Mucosa of rectum (tissue), 2 donors: ENCODE data around the gene JPH3.

Experiments used
- H3K27ac ChIP-seq, 2 donors: one replicate each; pipeline ENCODE4 v1.7.0; 2013; ENCODE audit warnings: inconsistent platforms in 2 of 2, low read depth in 2 of 2, low read length in 2 of 2
- H3K27me3 ChIP-seq, 2 donors: one replicate each; pipeline ENCODE4 v1.7.0; 2013; ENCODE audit warnings: low read length in 2 of 2; ENCODE audit not compliant: control insufficient read depth in 2 of 2, insufficient read depth in 2 of 2
- H3K36me3 ChIP-seq, 2 donors: one replicate each; pipeline ENCODE4 v1.7.0; 2013; ENCODE audit warnings: low read length in 2 of 2; ENCODE audit not compliant: control insufficient read depth in 2 of 2, insufficient read depth in 2 of 2
- H3K4me1 ChIP-seq, 2 donors: one replicate each; pipeline ENCODE4 v1.7.0; 2013; ENCODE audit warnings: low read length in 2 of 2, mild to moderate bottlenecking in 1 of 2; ENCODE audit not compliant: control insufficient read depth in 2 of 2, insufficient read depth in 2 of 2
- H3K4me3 ChIP-seq, 2 donors: one replicate each; pipeline ENCODE4 v1.7.0; 2013; ENCODE audit warnings: low read length in 2 of 2
- H3K9ac ChIP-seq, 2 donors: one replicate each; pipeline ENCODE4 v1.7.0; 2013; ENCODE audit warnings: low read length in 2 of 2, low read depth in 1 of 2, mild to moderate bottlenecking in 1 of 2
- H3K9me3 ChIP-seq, 2 donors: one replicate each; pipeline ENCODE4 v1.7.0; 2013; ENCODE audit warnings: low read length in 2 of 2; ENCODE audit not compliant: control insufficient read depth in 2 of 2
- donor health status: healthy.
- donor health status: Normal muscosa, but diverticular disease.

The JPH3 gene

GRCh38 chr16:87602001-87602775 is at the start of gene JPH3:
JPH3 (plus strand) TSS chr16:87602508; CDS start chr16:87603147, 639 bp downstream.
- Histone ChIP-seq H3K27ac (no peak within 1 kb of the TSS), H3K36me3 (no peaks in the 10 kb centered on the region), H3K4me1 (no peaks in the 10 kb centered on the region), H3K9ac (no peak within 1 kb of the TSS), H3K4me3 (no peak within 1 kb of the TSS), H3K27me3 (peaks cover 37 to 47% of the 10 kb centered on the region in 2 donors), H3K9me3 (no peaks in the 10 kb centered on the region)

GRCh38 chr16:87552772-87553573 is 49.3 kb upstream of the JPH3 start:
- H3K27me3 ChIP-seq: peaks cover 0 to 4% of the 10 kb centered on the region in 2 donors
- H3K36me3 ChIP-seq: no peaks in the 10 kb centered on the region
- no peaks in the 10 kb centered on the region for H3K9me3 ChIP-seq
- H3K9ac ChIP-seq: no peak overlapping the region
- no peak overlapping the region for H3K4me3 ChIP-seq
- H3K4me1 ChIP-seq: peaks cover 0 to 3% of the 10 kb centered on the region in 2 donors
- no peak overlapping the region for H3K27ac ChIP-seq

- Histone ChIP-seq H3K27me3 (no peaks in the 10 kb centered on the region), H3K36me3 (no peaks in the 10 kb centered on the region), H3K9ac (no peak overlapping the region), H3K9me3 (no peaks in the 10 kb centered on the region), H3K27ac (no peak overlapping the region), H3K4me3 (no peak overlapping the region), H3K4me1 (peaks cover 0 to 3% of the 10 kb centered on the region in 2 donors)
Observed at GRCh38 chr16:87554754-87555427, 47.4 kb upstream of the JPH3 start.

- Histone ChIP-seq H3K36me3 (no peaks in the 10 kb centered on the region), H3K27me3 (no peaks in the 10 kb centered on the region), H3K9me3 (no peaks in the 10 kb centered on the region), H3K4me1 (no peaks in the 10 kb centered on the region), H3K9ac (no peak overlapping the region), H3K4me3 (no peak overlapping the region), H3K27ac (no peak overlapping the region)
Observed at GRCh38 chr16:87555647-87556046, 46.7 kb upstream of the JPH3 start.

- no peak overlapping the region for H3K4me3 ChIP-seq
- H3K27ac ChIP-seq: peak overlapping the region; percentile 54 to 65
- H3K27me3 ChIP-seq: no peaks in the 10 kb centered on the region
- no peak overlapping the region for H3K9ac ChIP-seq
- no peaks in the 10 kb centered on the region for H3K9me3 ChIP-seq
- no peaks in the 10 kb centered on the region for H3K36me3 ChIP-seq
- H3K4me1 ChIP-seq: no peaks in the 10 kb centered on the region
Observed at GRCh38 chr16:87556941-87557459, 45.3 kb upstream of the JPH3 start.

GRCh38 chr16:87558682-87559081 is 43.6 kb upstream of the JPH3 start:
- Histone ChIP-seq H3K36me3 (no peaks in the 10 kb centered on the region), H3K4me1 (no peaks in the 10 kb centered on the region), H3K27me3 (no peaks in the 10 kb centered on the region), H3K9ac (no peak overlapping the region), H3K9me3 (no peaks in the 10 kb centered on the region), H3K27ac (no peak overlapping the region), H3K4me3 (no peak overlapping the region)

- H3K4me1 ChIP-seq: no peaks in the 10 kb centered on the region
- no peak overlapping the region for H3K9ac ChIP-seq
Observed at GRCh38 chr16:87559945-87560344, 42.4 kb upstream of the JPH3 start.

GRCh38 chr16:87560428-87561199 is 41.7 kb upstream of the JPH3 start:
- Histone ChIP-seq H3K4me1 (no peaks in the 10 kb centered on the region), H3K27me3 (no peaks in the 10 kb centered on the region), H3K9ac (no peak overlapping the region), H3K36me3 (no peaks in the 10 kb centered on the region), H3K9me3 (no peaks in the 10 kb centered on the region), H3K4me3 (no peak overlapping the region), H3K27ac (no peak overlapping the region)

More at GRCh38 chr16:87559945-87560344, 42.4 kb upstream of the JPH3 start:
- no peak overlapping the region for H3K4me3 ChIP-seq
- H3K36me3 ChIP-seq: no peaks in the 10 kb centered on the region
- H3K9me3 ChIP-seq: no peaks in the 10 kb centered on the region
- H3K27me3 ChIP-seq: no peaks in the 10 kb centered on the region
- no peak overlapping the region for H3K27ac ChIP-seq

- no peaks in the 10 kb centered on the region for H3K36me3 ChIP-seq
Observed at GRCh38 chr16:87561200-87562105, 40.9 kb upstream of the JPH3 start.

More at GRCh38 chr16:87561200-87562105, 40.9 kb upstream of the JPH3 start:
- H3K9ac ChIP-seq: no peak overlapping the region
- H3K4me1 ChIP-seq: no peaks in the 10 kb centered on the region
- H3K27ac ChIP-seq: no peak overlapping the region
- no peak overlapping the region for H3K4me3 ChIP-seq
- H3K27me3 ChIP-seq: no peaks in the 10 kb centered on the region
- no peaks in the 10 kb centered on the region for H3K9me3 ChIP-seq
